Hippocampal formation (tissue), 2 donors: Measurements from ENCODE around the gene MCF2L.

Source experiments
- DNase-seq, 2 donors: peaks; one replicate each; lab custom pipeline; 2025; lab: John Stamatoyannopoulos, UW

Gene MCF2L

DNA sequence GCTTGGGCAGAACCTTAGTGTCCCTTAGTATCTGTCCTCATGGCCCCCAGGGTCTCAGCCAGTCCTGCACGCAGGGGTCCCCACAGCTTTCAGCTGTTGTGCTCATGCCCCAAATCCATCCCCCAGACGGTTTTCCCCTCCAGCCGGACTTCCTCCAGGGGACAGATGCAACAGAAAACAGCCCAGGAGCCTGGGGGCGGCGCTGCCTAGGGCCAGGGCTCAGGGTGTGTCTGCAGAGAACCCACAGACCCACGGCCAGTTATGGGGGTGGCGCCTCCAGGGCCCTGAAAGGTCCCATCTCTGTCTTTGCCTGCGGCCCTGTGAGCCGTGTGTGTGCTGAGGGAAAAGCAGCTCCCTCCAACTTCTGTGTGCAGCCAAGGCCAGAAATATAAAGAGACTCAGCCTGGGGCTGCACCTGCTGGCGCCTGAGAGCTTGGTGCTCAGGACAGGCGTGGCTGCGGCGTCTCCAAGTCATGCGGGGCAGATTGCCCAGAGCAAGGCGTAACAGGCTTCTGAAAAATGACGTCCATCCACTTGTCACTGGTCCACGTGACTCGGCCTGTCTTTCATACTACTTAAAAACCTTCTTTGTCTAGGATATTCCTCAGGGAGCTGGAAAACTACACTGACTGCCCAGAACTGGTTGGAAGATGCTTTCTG, 114.5 kb downstream of the MCF2L start:
- peak; percentile 63 to 69 for DNase-seq

DNA sequence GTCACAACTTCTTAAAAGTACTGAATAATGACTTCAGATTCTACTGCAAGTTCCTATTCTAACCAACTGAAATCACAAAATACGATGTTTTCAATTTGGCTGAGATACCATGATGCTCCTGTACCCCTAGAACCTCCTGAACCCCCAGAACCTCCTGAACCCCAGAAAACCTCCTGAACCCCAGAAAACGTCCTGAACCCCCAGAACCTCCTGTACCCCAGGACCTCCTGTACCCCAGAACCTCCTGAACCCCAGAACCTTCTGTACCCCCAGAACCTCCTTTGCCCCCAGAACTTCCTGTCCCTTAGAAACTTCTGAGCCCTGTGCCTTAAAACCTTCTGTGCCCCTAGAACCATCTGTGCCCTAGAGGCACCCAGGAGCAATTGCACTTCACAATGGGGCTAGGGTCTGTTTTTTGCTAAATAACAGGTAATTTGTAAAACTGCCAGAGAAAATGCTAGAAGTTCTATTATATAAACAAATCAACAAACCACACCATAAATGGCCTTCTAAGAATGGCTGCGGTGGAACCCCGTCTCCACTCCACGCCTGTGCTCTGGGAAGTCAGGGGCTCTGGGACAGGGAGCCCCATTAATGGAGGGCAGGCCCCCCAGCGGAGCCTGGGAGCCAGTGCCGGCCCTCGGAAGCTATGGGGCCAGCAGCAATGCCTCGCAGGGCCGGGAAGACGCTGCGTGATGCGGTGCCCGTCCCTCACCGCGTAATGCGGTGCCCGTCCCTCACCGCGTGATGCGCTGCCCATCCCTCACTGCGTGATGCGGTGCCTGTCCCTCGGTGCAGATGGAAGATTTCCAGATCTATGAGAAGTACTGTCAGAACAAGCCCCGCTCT, 115.3 kb downstream of the MCF2L start:
- DNase-seq, result no peak

GRCh38 chr13:113084943-113085540, 116.0 kb downstream of the MCF2L start:
- no peak for DNase-seq

DNA sequence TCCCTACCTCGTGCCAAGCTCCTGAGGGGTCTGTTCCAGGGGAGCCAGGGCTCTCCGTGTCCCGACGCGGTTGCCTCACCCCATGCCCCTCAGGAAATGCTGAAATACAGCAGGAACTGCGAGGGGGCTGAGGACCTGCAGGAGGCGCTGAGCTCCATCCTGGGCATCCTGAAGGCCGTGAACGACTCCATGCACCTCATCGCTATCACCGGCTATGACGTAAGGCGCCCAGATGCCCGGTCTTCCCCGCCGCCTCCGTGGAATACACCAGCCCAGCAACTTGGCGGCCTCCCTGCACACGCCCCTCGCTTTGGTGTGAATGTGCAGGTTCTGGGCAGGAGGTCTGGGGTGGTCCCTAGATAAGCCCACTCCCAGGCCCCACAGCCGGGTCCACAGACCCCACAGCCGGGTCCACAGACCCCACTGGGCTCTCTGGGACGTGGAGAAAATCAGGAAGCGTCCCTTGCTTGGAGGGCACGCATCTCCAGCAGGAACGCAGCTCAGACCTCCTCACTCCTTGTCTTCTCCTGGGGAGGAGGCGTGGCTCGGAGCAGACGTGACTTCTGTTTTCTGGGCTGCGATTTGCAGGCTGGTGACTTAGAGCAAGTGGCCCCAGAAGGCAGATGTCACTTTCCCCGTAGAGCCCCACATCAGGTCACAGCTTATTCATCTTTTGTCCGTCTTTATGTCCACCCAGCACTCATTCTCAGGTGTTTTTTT, 117.2 kb downstream of the MCF2L start:
- DNase-seq, result no peak

DNA sequence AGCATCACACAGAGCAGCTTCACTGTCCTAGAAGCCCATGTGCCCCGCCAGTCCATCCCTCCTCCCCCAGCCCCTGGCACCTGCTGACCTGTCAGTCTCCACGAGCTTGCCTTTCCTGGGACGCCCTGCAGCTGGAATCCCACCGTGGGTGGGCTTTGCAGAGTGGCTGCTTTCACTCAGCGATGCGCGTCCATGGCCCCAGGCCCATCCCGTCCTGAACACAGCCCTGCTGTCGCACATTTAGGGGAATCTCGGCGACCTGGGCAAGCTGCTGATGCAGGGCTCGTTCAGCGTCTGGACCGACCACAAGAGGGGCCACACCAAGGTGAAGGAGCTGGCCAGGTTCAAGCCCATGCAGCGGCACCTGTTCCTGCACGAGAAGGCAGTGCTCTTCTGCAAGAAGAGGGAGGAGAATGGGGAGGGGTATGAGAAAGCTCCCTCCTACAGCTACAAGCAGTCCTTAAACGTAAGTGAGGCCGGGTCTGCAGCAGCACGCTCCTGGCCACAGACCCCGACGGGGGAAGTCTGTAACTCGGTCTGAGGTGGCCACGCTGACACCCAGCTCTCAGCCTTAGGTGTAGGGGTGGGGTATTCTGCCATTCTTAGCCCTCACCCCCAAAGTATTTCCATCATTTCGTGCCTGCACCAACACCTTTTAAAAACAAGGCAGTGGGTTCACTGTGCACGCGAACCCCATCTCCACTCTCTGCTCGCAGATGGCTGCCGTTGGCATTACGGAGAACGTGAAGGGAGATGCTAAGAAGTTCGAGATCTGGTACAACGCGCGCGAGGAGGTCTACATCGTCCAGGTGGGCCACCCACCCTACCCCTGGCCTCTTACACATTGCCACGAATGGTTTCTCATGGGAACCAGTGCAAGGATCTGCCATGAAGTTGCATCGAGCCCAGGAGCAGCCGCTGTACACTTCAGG, 118.2 kb downstream of the MCF2L start:
- no peak for DNase-seq

DNA sequence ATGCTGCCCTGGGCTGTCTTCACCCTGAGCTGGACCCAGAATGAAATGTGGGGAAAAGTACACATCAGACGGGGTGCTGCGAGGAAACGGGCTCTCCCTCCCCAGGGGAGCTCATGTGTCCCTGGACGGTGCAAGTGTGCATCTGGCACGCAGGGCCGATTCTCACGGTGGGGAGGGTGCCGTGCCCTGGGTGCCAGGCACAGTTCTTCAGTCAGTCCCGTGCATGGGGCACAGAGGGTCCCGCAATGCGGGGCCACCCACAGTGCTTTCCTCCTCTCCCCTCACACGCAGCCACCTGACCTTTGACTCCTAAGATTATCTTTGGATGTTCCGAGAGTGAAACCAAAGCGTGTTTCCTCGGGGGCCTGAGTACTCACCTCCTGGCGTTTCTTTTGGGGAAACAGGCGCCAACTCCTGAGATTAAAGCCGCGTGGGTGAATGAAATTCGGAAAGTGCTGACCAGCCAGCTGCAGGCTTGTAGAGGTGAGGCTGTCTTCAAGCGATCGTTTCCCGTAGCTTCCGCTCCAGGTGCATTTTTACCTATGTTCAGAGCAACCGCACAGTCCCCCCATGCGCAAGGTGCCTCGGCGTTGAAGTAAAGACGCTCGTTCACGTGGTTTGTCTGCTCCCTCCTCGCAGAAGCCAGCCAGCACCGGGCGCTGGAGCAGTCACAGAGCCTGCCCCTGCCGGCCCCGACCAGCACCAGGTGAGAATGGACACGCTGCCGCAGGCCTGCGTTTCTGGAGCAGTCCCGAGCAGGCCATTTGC, 119.1 kb downstream of the MCF2L start:
- no peak for DNase-seq

- no peak for DNase-seq
These were observed 119.6 kb downstream of the MCF2L start for GRCh38 chr13:113088691-113089020.

- DNase-seq, result no peak
These were observed 120.8 kb downstream of the MCF2L start for GRCh38 chr13:113089693-113090414.

DNA sequence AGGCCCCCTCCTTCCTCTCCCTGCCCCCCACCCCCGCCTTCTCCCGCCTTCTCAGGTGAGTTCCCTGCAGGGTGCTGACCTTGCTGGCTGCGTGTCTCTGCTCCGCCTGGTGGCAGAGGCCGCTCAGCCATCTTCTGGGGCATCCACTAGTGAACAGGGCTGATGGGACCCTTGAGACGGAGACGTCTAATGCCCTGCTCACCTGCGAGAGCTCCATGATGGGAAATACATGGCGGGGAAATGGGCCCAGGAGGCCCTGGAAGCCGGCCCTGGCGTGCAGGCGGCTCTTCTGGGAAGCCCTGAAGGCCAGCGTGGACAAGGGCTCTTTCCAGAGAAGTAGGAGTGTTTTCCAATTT, 121.4 kb downstream of the MCF2L start:
- no peak for DNase-seq

- no peak for DNase-seq
These were observed 121.8 kb downstream of the MCF2L start for GRCh38 chr13:113090806-113091205.

DNA sequence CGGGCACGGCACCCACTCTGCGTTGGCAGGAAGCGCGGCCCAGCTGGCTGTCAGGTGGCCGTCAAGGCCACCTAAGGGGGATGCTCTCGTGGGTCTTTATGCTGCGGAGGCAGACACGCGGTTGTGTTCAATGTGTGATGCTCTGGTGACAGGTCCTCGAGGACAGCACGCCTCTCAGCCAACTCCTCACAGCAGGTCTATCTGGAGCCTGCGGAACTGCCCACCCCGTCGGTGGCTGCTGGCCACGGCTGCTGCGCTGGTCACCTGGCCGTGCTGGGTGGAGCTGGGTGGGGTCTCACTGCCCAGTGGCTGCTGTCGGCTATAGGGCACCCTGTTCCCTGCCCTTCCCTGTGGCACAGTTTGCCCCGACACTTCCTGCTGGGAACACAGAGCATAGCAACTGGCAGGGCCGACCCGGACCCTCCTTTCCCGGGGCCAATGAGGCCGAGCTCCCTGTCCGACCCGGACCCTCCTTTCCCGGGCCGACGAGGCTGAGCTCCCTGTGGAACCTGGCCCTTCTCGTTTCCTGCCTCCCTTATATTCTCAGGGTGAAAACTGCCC, 122.3 kb downstream of the MCF2L start:
- no peak for DNase-seq

DNA sequence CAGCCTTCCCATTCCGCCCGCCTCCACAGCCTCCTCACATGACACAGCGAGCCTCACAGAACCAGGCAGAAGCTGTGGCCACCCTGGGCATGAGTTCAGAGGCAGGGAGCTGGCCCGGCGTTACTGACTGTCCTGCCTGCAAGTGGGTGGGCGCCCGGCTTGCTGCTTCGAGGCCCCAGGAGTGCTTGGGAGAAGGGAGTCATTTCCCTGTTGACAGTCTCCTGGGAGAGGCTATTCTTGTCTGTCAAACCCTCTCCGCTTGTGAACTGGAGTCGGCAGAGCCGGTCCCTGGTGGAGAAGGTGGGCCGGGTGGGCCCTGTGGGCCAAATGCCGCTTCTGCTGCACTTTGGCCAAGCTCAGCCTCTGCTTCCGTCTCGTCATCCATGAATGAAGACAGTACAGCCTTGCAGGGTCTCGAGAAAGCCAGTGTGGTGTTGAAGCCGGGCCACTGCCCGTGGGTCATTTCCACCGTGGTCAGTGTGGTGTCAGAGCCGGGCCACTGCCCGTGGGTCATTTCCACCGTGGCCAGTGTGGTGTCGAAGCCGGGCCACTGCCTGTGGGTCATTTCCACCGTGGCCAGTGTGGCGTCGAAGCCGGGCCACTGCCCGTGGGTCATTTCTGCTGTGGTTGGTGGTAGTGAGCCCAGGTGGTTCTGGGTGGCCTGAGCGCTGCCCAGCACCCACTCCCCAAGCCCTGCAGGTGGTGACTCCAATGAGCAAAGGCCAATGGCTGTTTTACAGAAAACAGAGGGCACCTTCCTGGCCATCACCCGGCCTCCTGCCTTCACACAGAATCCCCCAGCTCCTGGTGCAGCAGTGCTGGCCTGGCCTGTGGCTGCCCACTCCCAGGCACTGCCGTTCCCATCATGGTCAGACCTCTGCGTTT, 123.1 kb downstream of the MCF2L start:
- DNase-seq, result no peak

- DNase-seq, result no peak
These were observed 124.0 kb downstream of the MCF2L start for GRCh38 chr13:113092776-113093579.

DNA sequence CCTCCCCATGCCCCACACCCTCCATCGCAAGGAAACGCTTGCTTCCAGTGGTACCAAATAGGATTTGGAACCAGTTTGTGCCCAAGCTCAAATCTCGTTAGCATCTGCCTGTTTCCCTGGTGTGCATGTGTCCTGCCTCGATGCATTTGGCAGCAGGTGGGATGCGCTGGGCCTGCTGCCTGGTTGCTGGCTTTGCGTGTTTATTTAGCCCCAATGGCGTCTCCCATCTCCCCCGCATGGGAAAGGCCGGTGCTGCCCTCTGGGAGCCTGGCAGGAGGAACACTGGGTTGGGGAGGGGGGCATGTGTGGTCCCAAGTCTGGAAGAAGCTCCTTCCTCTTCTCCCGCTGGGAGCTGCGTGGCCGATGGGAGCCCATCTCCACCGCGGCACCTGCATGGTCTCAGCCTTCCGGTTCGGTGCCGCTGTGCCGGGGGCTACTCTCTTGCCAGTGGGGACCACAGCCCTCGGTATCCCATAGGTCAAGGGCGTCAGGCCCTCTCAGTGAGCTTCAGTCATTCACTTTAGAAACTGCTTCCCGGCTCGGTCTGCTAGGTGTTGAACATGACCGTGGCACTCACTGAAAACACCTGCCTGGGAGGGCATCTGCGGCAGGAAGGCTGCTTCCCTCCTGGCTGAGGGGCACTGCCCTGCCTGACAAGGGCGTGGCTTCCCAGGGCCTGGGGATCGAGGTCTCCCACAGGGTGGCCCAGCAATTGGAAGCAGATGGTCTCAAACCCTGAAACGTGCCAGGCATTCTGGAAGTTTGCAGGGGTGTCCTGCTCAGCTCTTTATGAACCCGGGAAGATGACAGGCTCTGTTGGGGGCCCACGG, 124.8 kb downstream of the MCF2L start:
- no peak for DNase-seq

GRCh38 chr13:113094410-113094800, 125.4 kb downstream of the MCF2L start:
- no peak for DNase-seq

- no peak for DNase-seq
These were observed 126.4 kb downstream of the MCF2L start for GRCh38 chr13:113095146-113096051.
